GM12892 (cell line): Measurements from ENCODE around the gene TCF12.

Experiments
- POLR2A ChIP-seq: IDR thresholded peaks from 2 replicates; pipeline ENCODE4 v1.6.1; 2011; ENCODE audit warnings: low read depth, low read length, control low read depth
- POLR2AphosphoS5 ChIP-seq: IDR thresholded peaks from 2 replicates; pipeline ENCODE4 v1.6.1; 2011; ENCODE audit warnings: low read depth, low read length, control low read depth
- TAF1 ChIP-seq: IDR thresholded peaks from 2 replicates; pipeline ENCODE4 v1.6.1; 2011; ENCODE audit warnings: low read depth, mild to moderate bottlenecking, control low read depth, low read length, borderline replicate concordance

DNA sequence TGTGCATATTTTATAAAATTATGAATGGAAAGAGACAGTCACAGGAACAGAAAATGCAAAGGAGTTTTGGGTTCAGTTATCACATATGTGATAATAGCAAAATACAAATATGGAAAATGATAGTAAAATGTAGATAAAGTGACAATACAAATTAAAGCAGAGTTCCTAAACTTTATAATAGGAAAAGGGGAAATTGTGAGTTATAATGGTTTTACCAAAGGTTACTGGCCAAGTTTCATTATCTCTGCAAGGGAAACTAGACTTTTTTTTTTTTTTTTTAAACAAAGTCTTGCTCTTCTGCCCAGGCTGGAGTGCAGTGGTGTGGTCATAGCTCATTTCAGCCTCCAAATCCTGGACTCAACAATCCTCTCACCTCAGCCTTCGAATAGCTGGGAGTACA is 229.2 kb downstream of the TCF12 start:
- TF ChIP-seq POLR2A, result no peak
- no peak for TF ChIP-seq POLR2AphosphoS5
- TF ChIP-seq TAF1, result no peak
